Myocyte (in vitro differentiated cells): ENCODE data around the gene SLC1A2. TPM values are rescaled to one million over a fixed set of nuclear protein-coding genes. Genes with fewer than 3 reads are reported as not detected.
A peak's percentile ranks its signal among the peaks of the same experiment; 100 is the strongest.

Experiments
- DNase-seq: peaks from one replicate; pipeline ENCODE4 v3.0.0-alpha.2; 2012; ENCODE audit warnings: low read depth
- total RNA-seq: library from RNA; depleted of rRNA; stranded (reverse); fragments of >200 nt; gene quantifications from 2 replicates; pipeline ENCODE4 v1.2.3, GENCODE V29; 2014

The SLC1A2 gene
- total RNA-seq, 1 donor from 2014 or later = 2.9 TPM

- DNase-seq = no peak
Observed at GRCh38 chr11:35277827-35278226, 141.5 kb downstream of the SLC1A2 start.

GRCh38 chr11:35276396-35277145 is 142.8 kb downstream of the SLC1A2 start:
- DNase-seq = no peak

DNA sequence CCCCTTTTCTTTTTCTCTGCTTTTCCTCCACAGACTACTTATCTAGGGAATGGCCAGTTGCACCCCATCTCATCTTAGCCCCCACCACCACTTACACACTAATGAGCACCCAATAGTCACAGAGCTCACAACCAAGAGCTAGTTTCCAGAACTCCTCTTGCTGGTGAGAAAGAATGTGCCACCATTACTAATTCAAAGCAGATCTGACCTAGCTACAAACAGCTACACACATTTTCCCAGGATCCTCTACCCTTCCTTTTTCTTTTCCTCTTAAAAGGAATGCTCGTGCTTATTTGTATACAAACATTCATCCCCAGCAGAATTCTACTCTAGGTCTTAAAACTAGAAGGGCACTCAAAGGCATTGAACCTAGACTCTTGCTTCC is 143.6 kb downstream of the SLC1A2 start:
- no peak for DNase-seq

- DNase-seq = peak; percentile 49
Observed at GRCh38 chr11:35274909-35275785, 144.2 kb downstream of the SLC1A2 start.

GRCh38 chr11:35272391-35272902 is 146.9 kb downstream of the SLC1A2 start:
- DNase-seq = no peak

GRCh38 chr11:35271031-35271430 is 148.3 kb downstream of the SLC1A2 start:
- DNase-seq = no peak

DNA sequence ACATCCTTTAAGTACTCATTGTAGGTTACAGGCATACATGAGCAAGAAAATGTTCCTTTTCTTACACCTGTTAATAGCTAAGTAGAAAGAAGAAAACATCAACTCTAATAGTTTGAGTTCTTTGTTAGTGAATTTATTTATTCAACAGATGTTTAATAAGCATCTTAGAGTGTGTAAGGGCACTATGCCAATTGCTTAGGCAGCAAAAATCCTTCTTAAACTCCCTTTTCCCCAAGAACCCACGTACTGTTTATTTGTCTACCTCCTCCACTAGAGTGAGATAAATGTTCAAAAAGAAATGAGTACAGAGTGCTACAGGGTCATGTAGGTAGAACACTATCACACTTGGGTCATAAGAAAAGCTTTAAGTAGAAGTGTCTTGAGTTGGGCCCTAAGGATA is 149.0 kb downstream of the SLC1A2 start:
- DNase-seq = no peak

GRCh38 chr11:35267504-35267903 is 151.9 kb downstream of the SLC1A2 start:
- no peak for DNase-seq

DNA sequence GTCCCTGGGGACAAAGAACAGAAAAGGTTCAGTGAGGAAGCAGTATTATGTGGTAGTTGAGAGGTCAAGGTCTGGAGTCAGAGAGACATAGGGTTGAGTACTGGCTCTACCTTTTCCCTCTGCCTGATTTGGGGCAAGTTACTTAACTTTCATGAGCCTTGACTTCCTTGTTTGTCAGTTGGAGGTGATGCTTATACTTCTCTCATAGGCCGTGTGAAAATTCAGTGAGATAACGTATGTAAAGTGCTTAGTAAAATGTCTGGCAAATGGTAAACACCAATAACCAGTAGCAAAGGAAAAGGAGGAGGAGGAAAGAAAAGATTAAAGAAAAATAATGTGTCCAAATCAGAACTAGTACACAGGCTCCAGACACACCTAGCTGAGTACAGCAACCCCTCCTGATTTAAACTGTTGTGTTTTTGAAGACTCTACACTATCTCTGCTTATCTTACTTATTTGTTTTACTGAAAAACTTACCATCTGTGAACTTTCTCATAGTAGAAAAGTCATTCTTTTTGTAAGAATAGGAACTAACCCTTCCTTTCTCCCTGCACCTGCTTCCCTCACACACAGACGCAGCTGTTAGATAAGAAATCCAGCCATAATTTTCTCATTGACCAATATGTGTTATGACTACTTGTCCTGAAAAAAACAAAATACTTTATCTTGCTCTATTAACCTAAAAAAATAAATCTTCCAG is 153.5 kb downstream of the SLC1A2 start:
- DNase-seq = peak; percentile 55

- DNase-seq = no peak
Observed at GRCh38 chr11:35262735-35263134, 156.6 kb downstream of the SLC1A2 start.

DNA sequence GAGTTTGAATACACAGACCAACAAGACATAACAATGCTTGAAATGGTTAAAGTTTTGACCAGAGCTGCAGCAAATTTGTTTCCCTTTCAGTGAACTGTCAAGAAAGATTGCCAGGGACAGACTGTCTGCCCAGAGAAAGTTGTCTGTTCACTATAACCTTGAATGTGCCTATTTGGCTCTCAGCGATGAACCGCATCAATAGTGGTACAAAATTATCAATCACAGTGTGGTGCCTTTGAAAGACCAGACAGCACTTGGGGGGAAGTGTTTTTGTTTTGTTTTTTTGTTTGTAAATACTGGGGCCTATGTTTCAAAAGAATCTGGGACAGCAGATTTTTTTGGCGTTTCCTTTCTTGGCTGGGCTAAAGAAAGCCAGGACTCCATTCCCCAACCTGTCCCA is 157.3 kb downstream of the SLC1A2 start:
- DNase-seq = no peak

GRCh38 chr11:35261197-35261596 is 158.2 kb downstream of the SLC1A2 start:
- no peak for DNase-seq

DNA sequence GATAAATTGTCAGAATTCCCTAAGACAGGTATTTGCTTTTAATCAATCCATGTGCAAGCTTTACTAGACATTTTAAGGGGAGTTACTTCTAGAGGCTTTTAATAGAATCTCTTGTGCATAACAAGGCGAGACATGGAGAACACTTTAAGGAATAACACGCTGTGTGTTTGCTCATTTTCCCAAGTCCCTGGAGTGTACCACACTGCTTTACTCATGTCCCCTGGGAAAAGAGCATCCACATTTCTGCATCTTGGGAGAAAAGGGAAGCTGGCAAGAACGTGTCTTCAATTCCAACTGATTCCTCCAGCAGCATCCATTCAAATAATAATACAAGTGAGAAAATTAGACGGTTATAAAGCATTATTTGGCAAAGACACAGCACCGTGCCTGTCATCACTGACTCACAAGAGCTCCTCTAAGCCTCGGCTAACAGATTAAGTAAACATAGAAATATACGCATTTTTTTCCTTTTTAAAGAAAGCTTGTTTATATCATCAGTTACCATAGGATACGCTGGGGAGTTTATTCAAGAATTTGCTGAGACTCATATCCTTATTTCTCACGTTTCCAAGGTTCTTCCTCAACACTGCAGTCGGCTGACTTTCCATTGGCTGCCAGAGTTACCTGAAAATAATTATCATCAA is 158.9 kb downstream of the SLC1A2 start:
- peak; percentile 47 for DNase-seq

- DNase-seq = no peak
Observed at GRCh38 chr11:35259529-35259928, 159.8 kb downstream of the SLC1A2 start.

DNA sequence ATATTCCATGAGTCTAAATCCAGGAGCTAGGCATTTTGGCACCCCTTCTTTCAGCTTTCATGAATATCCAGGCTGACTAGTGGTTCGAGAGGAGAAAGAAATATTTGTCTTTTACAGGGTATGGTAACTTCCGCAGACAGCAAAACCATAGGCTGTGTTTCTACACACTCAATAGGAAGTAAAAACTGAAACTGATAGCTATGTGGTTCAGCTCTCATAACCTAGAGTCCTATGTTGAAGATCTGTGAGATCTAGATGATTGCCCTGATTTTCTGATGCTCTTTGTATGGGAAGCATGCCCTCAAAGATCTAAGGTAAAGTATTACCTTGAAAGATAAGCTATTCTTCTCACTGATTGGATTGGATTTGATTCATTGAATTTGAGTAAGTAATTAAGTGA is 162.1 kb downstream of the SLC1A2 start:
- no peak for DNase-seq

DNA sequence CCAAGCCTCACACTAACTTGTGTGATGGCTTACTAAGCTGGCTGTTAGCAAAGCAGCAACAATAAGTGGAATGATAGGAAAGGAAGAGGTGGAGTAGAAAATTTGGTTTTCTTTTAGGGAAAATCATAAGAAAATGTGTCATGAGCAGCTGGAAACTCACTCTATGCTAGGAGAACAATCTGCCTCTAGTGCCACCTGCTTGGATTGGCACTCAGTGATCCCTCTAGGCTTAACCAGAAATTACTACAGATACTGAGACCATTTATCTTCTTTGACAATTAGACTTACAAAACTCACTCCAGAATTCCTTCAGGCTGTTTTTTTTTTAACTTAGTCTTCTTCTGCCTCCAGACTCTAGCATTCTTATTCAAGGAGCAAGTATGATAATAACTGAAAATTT is 163.1 kb downstream of the SLC1A2 start:
- no peak for DNase-seq

DNA sequence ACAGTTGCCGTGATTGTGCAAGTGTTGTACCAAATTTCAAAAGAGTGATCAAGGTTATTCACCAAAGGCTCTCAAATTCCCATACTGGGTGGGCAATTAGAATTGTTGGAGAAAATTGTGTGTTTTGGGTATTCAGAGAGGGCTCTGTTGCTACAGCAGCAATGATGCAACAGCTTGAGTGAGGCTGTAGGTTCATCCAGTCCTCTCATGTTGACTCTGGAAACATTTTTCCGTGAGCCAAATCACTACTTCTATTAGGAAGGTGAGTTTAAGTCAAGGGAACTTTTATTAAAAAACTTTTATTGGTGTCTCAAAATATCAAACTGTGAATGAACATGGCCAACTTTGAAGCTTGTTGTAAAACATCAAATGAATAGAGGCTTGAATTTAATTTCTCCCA is 163.8 kb downstream of the SLC1A2 start:
- DNase-seq = no peak

DNA sequence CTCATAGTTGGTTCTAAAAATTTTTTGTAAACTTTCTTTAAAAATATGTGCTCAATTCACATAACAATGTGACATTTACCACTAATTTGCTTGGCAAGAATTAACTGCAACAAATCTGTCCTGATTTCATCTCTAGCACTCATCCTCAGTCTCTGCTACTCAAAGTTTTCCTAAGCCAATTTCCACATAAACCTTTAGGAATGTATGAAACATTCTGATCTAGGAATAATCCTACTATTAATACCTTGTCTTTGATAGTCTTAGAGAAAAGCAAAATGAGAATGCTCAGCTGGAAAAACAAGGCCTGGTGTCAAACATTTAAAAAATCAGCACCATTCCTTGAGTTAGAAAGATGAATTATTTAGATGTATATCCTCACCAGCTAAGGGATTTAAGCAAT is 166.1 kb downstream of the SLC1A2 start:
- no peak for DNase-seq

- DNase-seq = no peak
Observed at GRCh38 chr11:35250621-35251020, 168.7 kb downstream of the SLC1A2 start.

DNA sequence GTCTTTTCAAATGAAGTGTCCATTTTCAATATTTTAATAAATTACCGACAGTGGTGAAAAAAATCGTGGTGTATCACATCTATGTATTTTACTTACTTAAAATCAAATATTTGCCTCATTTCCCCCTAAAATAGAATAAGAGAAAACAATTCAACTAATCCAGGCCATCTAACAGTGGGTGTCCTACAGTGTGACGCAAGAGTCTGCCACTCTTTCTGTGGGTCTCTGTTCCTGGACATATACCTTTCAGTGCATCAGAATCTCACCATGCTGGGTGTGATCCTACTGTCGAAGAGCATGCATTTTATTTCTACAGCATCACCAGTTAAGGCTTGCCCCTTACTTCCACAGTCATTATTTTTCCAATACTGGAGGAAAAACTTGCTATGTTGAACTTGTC is 169.2 kb downstream of the SLC1A2 start:
- no peak for DNase-seq
